ENCODE measurements around the gene EI24.

DNA sequence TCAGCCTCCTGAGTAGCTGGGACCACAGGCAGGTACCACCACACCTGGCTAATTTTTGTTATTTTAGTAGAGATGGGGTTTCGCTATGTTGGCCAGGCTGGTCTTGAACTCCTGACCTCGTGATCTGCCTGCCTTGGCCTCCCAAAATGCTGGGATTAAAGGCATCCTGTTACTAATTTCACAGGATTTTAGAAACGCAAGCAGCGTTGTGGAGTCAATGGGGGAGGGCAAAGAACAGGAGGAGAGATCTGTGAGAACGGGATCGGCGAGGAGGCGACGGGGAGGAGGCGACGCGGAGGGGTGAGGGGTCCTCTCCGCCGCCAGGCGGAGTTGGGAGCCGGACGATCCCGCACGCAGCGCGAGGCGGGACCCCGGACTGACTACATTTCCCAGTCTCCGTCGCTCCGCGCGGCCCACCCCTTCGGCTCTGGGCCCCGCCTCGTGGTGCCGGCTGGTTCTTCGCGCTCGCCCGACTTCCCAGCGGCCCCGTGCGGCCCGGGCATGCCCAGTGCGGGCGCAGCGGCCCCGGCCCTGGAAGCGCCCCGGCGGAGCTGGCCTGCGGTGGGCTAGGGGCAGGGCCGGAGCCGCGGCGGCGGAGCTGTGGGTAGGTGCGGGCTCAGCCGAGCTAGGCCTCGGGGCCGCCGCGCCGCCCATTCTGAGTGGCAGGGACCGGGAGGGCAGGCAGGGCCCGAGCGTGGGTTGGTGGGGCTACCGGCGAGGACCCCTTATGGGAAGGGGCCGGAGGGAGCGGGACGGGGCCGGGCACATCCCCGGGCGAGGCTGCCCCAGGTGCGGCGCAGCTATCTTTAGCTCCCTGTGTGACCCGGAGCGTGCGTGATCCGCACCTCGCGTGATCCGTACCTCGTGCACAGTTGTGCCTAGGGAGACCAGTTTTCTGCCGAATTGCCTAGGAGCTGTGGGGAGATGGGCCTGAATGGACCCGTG lies at the start of gene EI24:
- peak; percentile 84 for TF ChIP-seq MXI1 (IDR thresholded peaks at IDR 0.05; ENCODE audit: low read depth, low read length)
- peak; percentile 31; the same call in 1 of the 2 replicates for TF ChIP-seq TAF1 (IDR thresholded peaks at IDR 0.05; ENCODE audit: borderline replicate concordance, low read depth, low read length)
- TF ChIP-seq, protein P1, sequence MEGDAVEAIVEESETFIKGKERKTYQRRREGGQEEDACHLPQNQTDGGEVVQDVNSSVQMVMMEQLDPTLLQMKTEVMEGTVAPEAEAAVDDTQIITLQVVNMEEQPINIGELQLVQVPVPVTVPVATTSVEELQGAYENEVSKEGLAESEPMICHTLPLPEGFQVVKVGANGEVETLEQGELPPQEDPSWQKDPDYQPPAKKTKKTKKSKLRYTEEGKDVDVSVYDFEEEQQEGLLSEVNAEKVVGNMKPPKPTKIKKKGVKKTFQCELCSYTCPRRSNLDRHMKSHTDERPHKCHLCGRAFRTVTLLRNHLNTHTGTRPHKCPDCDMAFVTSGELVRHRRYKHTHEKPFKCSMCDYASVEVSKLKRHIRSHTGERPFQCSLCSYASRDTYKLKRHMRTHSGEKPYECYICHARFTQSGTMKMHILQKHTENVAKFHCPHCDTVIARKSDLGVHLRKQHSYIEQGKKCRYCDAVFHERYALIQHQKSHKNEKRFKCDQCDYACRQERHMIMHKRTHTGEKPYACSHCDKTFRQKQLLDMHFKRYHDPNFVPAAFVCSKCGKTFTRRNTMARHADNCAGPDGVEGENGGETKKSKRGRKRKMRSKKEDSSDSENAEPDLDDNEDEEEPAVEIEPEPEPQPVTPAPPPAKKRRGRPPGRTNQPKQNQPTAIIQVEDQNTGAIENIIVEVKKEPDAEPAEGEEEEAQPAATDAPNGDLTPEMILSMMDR (IDR thresholded peaks at IDR 0.05), result peak; percentile 65
- TF ChIP-seq NFIC (IDR thresholded peaks at IDR 0.05; ENCODE audit: borderline replicate concordance), result no peak
- 0 out of 2 replicates have a peak, but pooled peaks have one; percentile 29 for TF ChIP-seq YY1 (IDR thresholded peaks at IDR 0.05; ENCODE audit: low read depth)
- TF ChIP-seq, protein P2, sequence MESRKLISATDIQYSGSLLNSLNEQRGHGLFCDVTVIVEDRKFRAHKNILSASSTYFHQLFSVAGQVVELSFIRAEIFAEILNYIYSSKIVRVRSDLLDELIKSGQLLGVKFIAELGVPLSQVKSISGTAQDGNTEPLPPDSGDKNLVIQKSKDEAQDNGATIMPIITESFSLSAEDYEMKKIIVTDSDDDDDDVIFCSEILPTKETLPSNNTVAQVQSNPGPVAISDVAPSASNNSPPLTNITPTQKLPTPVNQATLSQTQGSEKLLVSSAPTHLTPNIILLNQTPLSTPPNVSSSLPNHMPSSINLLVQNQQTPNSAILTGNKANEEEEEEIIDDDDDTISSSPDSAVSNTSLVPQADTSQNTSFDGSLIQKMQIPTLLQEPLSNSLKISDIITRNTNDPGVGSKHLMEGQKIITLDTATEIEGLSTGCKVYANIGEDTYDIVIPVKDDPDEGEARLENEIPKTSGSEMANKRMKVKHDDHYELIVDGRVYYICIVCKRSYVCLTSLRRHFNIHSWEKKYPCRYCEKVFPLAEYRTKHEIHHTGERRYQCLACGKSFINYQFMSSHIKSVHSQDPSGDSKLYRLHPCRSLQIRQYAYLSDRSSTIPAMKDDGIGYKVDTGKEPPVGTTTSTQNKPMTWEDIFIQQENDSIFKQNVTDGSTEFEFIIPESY (IDR thresholded peaks at IDR 0.05; ENCODE audit: borderline replicate concordance, low read depth), result no peak
- peak; percentile 52 for TF ChIP-seq RAD21 (IDR thresholded peaks at IDR 0.05; ENCODE audit: low read length)

Data from SK-N-SH (cell line).